T-helper 17 cell (primary cell): ENCODE measurements around the gene TMCO6. TPM values are rescaled to one million over a fixed set of nuclear protein-coding genes. Genes with fewer than 3 reads are reported as not detected.

Experiments used
- total RNA-seq, 4 donors: library from RNA in 2 of 4; stranded (reverse) in 2 of 4; gene quantifications; one replicate each; pipeline ENCODE4 v1.2.3 and lab custom pipeline; 2022 to 2026

The TMCO6 gene
- total RNA-seq, 2 donors from 2014 or later, result 18.3 to 23.1 TPM

Other genes starting within 250 kb of the TMCO6 start
- gene ANKHD1, start 237.6 kb upstream of the TMCO6 start, total RNA-seq, result 100 to 1,000 TPM; 223 to 228 TPM
- 10 to 100 TPM in 1 of 2 donors, 1 to 10 TPM in 1; 9.1 to 14.0 TPM for gene EIF4EBP3, start 91.8 kb upstream of the TMCO6 start, total RNA-seq
- gene SRA1, start 82.0 kb upstream of the TMCO6 start, total RNA-seq, result 10 to 100 TPM; 29.9 to 33.2 TPM
- 10 to 100 TPM; 47.5 to 59.0 TPM for gene APBB3, start 74.9 kb upstream of the TMCO6 start, total RNA-seq
- 10 to 100 TPM; 43.2 to 45.0 TPM for gene SLC35A4, start 74.6 kb upstream of the TMCO6 start, total RNA-seq
- gene CD14, start 6.3 kb upstream of the TMCO6 start, total RNA-seq, result 1 to 10 TPM; 1.4 to 9.2 TPM
- gene NDUFA2, start 8.2 kb downstream of the TMCO6 start, total RNA-seq, result 10 to 100 TPM; 40.7 to 46.2 TPM
- gene IK, start 8.4 kb downstream of the TMCO6 start, total RNA-seq, result 100 to 1,000 TPM; 168 to 172 TPM
- gene WDR55, start 25.5 kb downstream of the TMCO6 start, total RNA-seq, result 10 to 100 TPM; 34.8 to 36.3 TPM
- 1 to 10 TPM; 1.2 to 1.9 TPM for gene DND1, start 34.1 kb downstream of the TMCO6 start, total RNA-seq
- gene HARS1, start 51.9 kb downstream of the TMCO6 start, total RNA-seq, result 10 to 100 TPM; 44.8 to 49.3 TPM
- 10 to 100 TPM; 33.5 to 34.9 TPM for gene HARS2, start 52.0 kb downstream of the TMCO6 start, total RNA-seq
- gene ZMAT2, start 61.0 kb downstream of the TMCO6 start, total RNA-seq, result 10 to 100 TPM; 40.9 to 41.5 TPM
- gene PCDHA1, start 146.7 kb downstream of the TMCO6 start, total RNA-seq, result not detected
- gene PCDHA2, start 155.4 kb downstream of the TMCO6 start, total RNA-seq, result not detected
- gene PCDHA3, start 161.6 kb downstream of the TMCO6 start, total RNA-seq, result not detected
- not detected for gene PCDHA4, start 167.6 kb downstream of the TMCO6 start, total RNA-seq
- not detected for gene PCDHA5, start 182.2 kb downstream of the TMCO6 start, total RNA-seq
- gene PCDHA6, start 188.5 kb downstream of the TMCO6 start, total RNA-seq, result not detected
- gene PCDHA7, start 194.8 kb downstream of the TMCO6 start, total RNA-seq, result not detected
- not detected for gene PCDHA8, start 201.7 kb downstream of the TMCO6 start, total RNA-seq
- gene PCDHA9, start 208.9 kb downstream of the TMCO6 start, total RNA-seq, result not detected
- not detected for gene PCDHA10, start 216.4 kb downstream of the TMCO6 start, total RNA-seq
- gene PCDHA11, start 229.5 kb downstream of the TMCO6 start, total RNA-seq, result not detected
- not detected for gene PCDHA12, start 235.9 kb downstream of the TMCO6 start, total RNA-seq
- not detected for gene PCDHA13, start 242.7 kb downstream of the TMCO6 start, total RNA-seq